GM10248 (cell line): ENCODE measurements around the gene SUCNR1.

ENCODE experiments used
- CTCF ChIA-PET: fragments of 300-600 bp; sonication (Branson Sonifier 250); formaldehyde crosslinking; extraction: SDS; loops from one replicate; lab custom pipeline; 2021; ENCODE audit warnings: antibody characterized with exemption; lab: Yijun Ruan, JAX
- POLR2A ChIA-PET: fragments of 350-650 bp; sonication (Branson Sonifier 250); formaldehyde crosslinking; extraction: SDS; loops from one replicate; lab custom pipeline; 2020; ENCODE audit warnings: antibody characterized with exemption; lab: Yijun Ruan, JAX
- DNase-seq: peaks from one replicate; pipeline ENCODE4 v3.0.0; 2012; ENCODE audit errors: extremely low spot score
- CTCF ChIP-seq: IDR thresholded peaks from 2 replicates; pipeline ENCODE4 v1.5.1; 2012; ENCODE audit warnings: mild to moderate bottlenecking, low read depth; ENCODE audit errors: extremely low read depth, missing control alignments, control extremely low read depth

The SUCNR1 gene

DNA sequence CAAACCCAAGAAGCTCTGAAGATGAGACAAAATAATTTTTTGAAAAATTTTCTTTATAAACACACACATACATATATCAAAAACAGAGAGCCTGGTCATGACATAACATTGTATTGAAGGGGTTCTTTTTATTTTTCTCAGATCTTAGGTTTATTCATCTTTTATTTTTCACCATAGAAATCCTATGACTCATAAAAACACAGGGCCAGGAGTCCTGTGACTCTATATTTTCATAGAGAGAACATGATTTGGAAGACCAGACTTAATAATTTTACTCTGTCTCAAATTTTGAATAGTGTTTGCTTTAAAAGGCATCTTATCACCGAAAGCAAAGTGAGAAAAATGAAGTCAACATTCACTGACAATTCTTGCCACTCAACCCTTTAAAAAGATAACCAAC is 57.7 kb downstream of the SUCNR1 start:
- no peak for DNase-seq
- POLR2A ChIA-PET, result no interaction called here
- no peak for TF ChIP-seq CTCF
- CTCF ChIA-PET, result interaction anchor here (1.2 kb wide), 1 partner anchor 8 kb away, joined by 3 read pairs; no protein-coding TSS in a partner anchor

DNA sequence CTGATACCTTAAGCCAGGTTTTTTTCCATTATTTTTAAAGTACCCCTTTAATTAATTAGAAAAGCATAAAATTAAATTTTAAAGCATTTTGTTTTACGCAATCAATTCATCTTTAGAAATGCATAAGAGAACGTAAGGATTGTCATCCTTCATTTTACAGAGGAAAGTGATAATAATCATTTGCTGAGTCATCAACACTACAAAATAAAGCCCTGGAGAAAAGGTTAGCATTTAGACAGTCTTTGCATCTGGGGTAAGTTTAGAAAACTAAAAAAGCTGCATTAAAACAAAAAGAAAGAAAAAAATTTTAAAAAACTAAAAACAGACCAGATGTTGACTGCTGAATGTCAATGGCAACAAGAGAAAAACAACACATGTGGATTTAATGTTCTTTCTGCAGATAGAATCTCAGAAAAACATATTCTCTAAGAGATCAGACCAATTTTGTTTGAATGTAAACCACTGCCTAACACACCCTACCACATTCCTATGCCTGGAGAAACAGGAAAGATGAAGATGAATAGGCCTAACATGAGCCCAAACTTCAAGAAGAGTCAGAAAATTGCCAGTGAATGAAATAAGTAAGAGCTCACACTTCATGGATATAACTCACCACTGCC is 59.9 kb downstream of the SUCNR1 start:
- ChIA-PET POLR2A (no interaction called here), CTCF (no interaction called here)
- no peak for TF ChIP-seq CTCF
- DNase-seq, result no peak
